GM23338 (cell line): Measurements from ENCODE around the gene ONECUT1. TPM values are rescaled to one million over a fixed set of nuclear protein-coding genes. Genes with fewer than 3 reads are reported as not detected.

ENCODE experiments used
- ATAC-seq: fragments of 200-7000 bp; cut with Tn5 transposase; 3 replicates; pipeline ENCODE4 v1.9.1; 2020
- DNase-seq: peaks from one replicate; pipeline ENCODE4 v3.0.0-alpha.2; 2015; ENCODE audit warnings: low spot score
- H2AFZ ChIP-seq: fragments of 200-600 bp; sonication (generic); 2 replicates; pipeline ENCODE4 v1.8.0; 2016; ENCODE audit warnings: antibody characterized with exemption, mild to moderate bottlenecking, moderate library complexity
- H3F3A ChIP-seq: fragments of 200-600 bp; sonication (generic); replicated peaks from 2 replicates; pipeline ENCODE4 v1.8.0; 2017; ENCODE audit warnings: antibody characterized with exemption, mixed run types, low read depth
- H3K27ac ChIP-seq: fragments of 200-600 bp; sonication (generic); 2 replicates; pipeline ENCODE4 v1.6.1; 2016; ENCODE audit warnings: low read depth
- H3K27me3 ChIP-seq: fragments of 200-600 bp; sonication (generic); 2 replicates; pipeline ENCODE4 v1.8.0; 2016; ENCODE audit warnings: mild to moderate bottlenecking, mixed run types, moderate library complexity; ENCODE audit not compliant: insufficient read depth
- H3K36me3 ChIP-seq: fragments of 200-600 bp; sonication (generic); 2 replicates; pipeline ENCODE4 v1.8.0; 2016; ENCODE audit warnings: mild to moderate bottlenecking; ENCODE audit not compliant: insufficient read depth
- H3K4me1 ChIP-seq: fragments of 200-600 bp; sonication (generic); 2 replicates; pipeline ENCODE4 v1.8.0; 2016; ENCODE audit warnings: mild to moderate bottlenecking, moderate library complexity; ENCODE audit not compliant: insufficient read depth
- H3K4me2 ChIP-seq: fragments of 200-600 bp; sonication (generic); 2 replicates; pipeline ENCODE4 v1.7.1; 2017; ENCODE audit warnings: mixed run types
- H3K4me3 ChIP-seq: fragments of 200-600 bp; sonication (generic); 2 replicates; pipeline ENCODE4 v1.6.1; 2016; ENCODE audit warnings: mixed run types
- H3K79me2 ChIP-seq: fragments of 200-600 bp; sonication (generic); replicated peaks from 2 replicates; pipeline ENCODE4 v1.8.0; 2017; ENCODE audit warnings: mild to moderate bottlenecking; ENCODE audit not compliant: insufficient read depth
- H3K9me2 ChIP-seq: fragments of 200-600 bp; sonication (generic); 2 replicates; pipeline ENCODE4 v1.8.0; 2017; ENCODE audit not compliant: insufficient read depth
- H4K20me1 ChIP-seq: fragments of 200-600 bp; sonication (generic); replicated peaks from 2 replicates; pipeline ENCODE4 v1.8.0; 2017; ENCODE audit warnings: mild to moderate bottlenecking; ENCODE audit not compliant: insufficient read depth
- H3K27ac Mint-ChIP-seq: 2 replicates; pipeline ENCODE4 v1.8.0; 2020; ENCODE audit warnings: inconsistent platforms, mild to moderate bottlenecking, moderate library complexity, mixed read lengths
- H3K27me3 Mint-ChIP-seq: 3 replicates; pipeline ENCODE4 v1.8.0; 2022; ENCODE audit warnings: low read depth, mild to moderate bottlenecking, moderate library complexity, mixed read lengths, inconsistent platforms; ENCODE audit not compliant: insufficient read depth, poor library complexity
- H3K36me3 Mint-ChIP-seq: 3 replicates; pipeline ENCODE4 v1.8.0; 2021; ENCODE audit warnings: low read depth, mild to moderate bottlenecking, inconsistent platforms, moderate library complexity, mixed read lengths
- H3K4me1 Mint-ChIP-seq: 3 replicates; pipeline ENCODE4 v1.8.0; 2020; ENCODE audit warnings: mild to moderate bottlenecking, inconsistent platforms, mixed read lengths
- H3K4me3 Mint-ChIP-seq: 3 replicates; pipeline ENCODE4 v1.8.0; 2021; ENCODE audit warnings: moderate library complexity, mild to moderate bottlenecking, inconsistent platforms, mixed read lengths
- H3K9me3 Mint-ChIP-seq: 3 replicates; pipeline ENCODE4 v1.8.0; 2020; ENCODE audit warnings: moderate library complexity, mild to moderate bottlenecking, inconsistent platforms, mixed read lengths
- CREB1 ChIP-seq: fragments of 250-450 bp; sonication (Bioruptor Pico); IDR thresholded peaks from 2 replicates; pipeline ENCODE4 v1.5.0; 2020; ENCODE audit warnings: low read depth, mild to moderate bottlenecking, moderate library complexity
- CTCF ChIP-seq, 2 experiments: fragments of 200-600 bp in 1 of 2; sonication (generic) in 1 of 2; conservative IDR thresholded peaks; 2 replicates each; pipeline versions ENCODE4 v1.5.1 to v1.6.1; 2016 to 2017; ENCODE audit warnings: antibody characterized with exemption in 2 of 2, low read depth in 2 of 2, mild to moderate bottlenecking in 2 of 2, moderate library complexity in 1 of 2
- ETS1 ChIP-seq: IDR thresholded peaks from 2 replicates; pipeline ENCODE4 v1.6.1; 2016; ENCODE audit warnings: antibody characterized with exemption
- EZH2 ChIP-seq: fragments of 200-600 bp; sonication (generic); IDR thresholded peaks from one replicate; pipeline ENCODE4 v1.8.0; 2017; ENCODE audit warnings: antibody characterized with exemption, mild to moderate bottlenecking, low read depth; ENCODE audit not compliant: unreplicated experiment
- EZH2phosphoT487 ChIP-seq: fragments of 200-600 bp; sonication (generic); IDR thresholded peaks from one replicate; pipeline ENCODE4 v1.8.1; 2018; ENCODE audit warnings: antibody characterized with exemption; ENCODE audit not compliant: unreplicated experiment
- JUNB ChIP-seq: IDR thresholded peaks from one replicate; pipeline ENCODE4 v1.6.1; 2016; ENCODE audit warnings: antibody characterized with exemption; ENCODE audit not compliant: unreplicated experiment
- NANOG ChIP-seq: IDR thresholded peaks from 2 replicates; pipeline ENCODE4 v1.6.1; 2016; ENCODE audit warnings: antibody characterized with exemption, borderline replicate concordance
- POLR2AphosphoS5 ChIP-seq: IDR thresholded peaks from 2 replicates; pipeline ENCODE4 v1.6.1; 2016; ENCODE audit warnings: antibody characterized with exemption, low read depth
- REST ChIP-seq: IDR thresholded peaks from one replicate; pipeline ENCODE4 v1.6.1; 2018; ENCODE audit warnings: antibody characterized with exemption; ENCODE audit not compliant: unreplicated experiment
- STAT1 ChIP-seq: IDR thresholded peaks from one replicate; pipeline ENCODE4 v1.6.1; 2016; ENCODE audit warnings: antibody characterized with exemption; ENCODE audit not compliant: unreplicated experiment
- ZNF114 ChIP-seq: fragments of 250-450 bp; sonication (Bioruptor Pico); IDR thresholded peaks from 2 replicates; pipeline ENCODE4 v1.5.0; 2020; ENCODE audit warnings: mild to moderate bottlenecking, moderate library complexity
- ZNF331 ChIP-seq: fragments of 250-450 bp; sonication (Bioruptor Pico); IDR thresholded peaks from 2 replicates; pipeline ENCODE4 v1.5.0; 2020; ENCODE audit warnings: low read depth, mild to moderate bottlenecking, moderate library complexity
- ZNF462 ChIP-seq: fragments of 250-450 bp; sonication (Bioruptor Pico); IDR thresholded peaks from 2 replicates; pipeline ENCODE4 v1.5.0; 2020; ENCODE audit warnings: mild to moderate bottlenecking, moderate library complexity
- polyA plus RNA-seq: library from polyadenylated mRNA; unstranded; fragments of >200 nt; fragmentation: Nextera tagmentation; extraction: Ambion mirVana; gene quantifications from 2 replicates; pipeline ENCODE4 v1.2.1, GENCODE V29; 2016
- total RNA-seq: library from RNA; depleted of rRNA; stranded (reverse); fragments of >200 nt; shearing (Covaris generic); gene quantifications from 2 replicates; pipeline ENCODE4 v1.2.3, GENCODE V29; 2014

Gene ONECUT1
- total and polyA plus RNA-seq, 2 experiments from 2014 or later = 4.3 to 9.4 TPM

GRCh38 chr15:52794665-52795463, 4.7 kb upstream of the ONECUT1 start:
- peak overlapping the region; percentile 69 for H3K4me3 Mint-ChIP-seq
- Histone ChIP-seq H3F3A (peaks cover 41% of the 10 kb centered on the region), H3K27ac (no peak overlapping the region), H3K79me2 (peaks cover 7% of the 10 kb centered on the region), H2AFZ (no peak overlapping the region), H3K4me3 (peak overlapping the region; percentile 55), H3K4me1 (peaks cover 85% of the 10 kb centered on the region), H3K36me3 (no peaks in the 10 kb centered on the region; the same call in 1 of the 2 replicates), H4K20me1 (peaks cover 49% of the 10 kb centered on the region), H3K4me2 (peak overlapping the region; percentile 82), H3K9me2 (no peaks in the 10 kb centered on the region), H3K27me3 (peaks cover 99% of the 10 kb centered on the region)
- peaks cover 2% of the 10 kb centered on the region for H3K36me3 Mint-ChIP-seq
- peak; percentile 63 for DNase-seq
- H3K4me1 Mint-ChIP-seq = peaks cover 70% of the 10 kb centered on the region
- no peak overlapping the region for H3K27ac Mint-ChIP-seq
- no peaks in the 10 kb centered on the region; the same call in 2 of the 3 replicates for H3K9me3 Mint-ChIP-seq
- ATAC-seq = no peak
- peaks cover 99% of the 10 kb centered on the region for H3K27me3 Mint-ChIP-seq
- no peak for TF ChIP-seq CREB1 (CRISPR knock-in tag)
- TF ChIP-seq NANOG = no peak
- TF ChIP-seq EZH2 = peak; percentile 97
- TF ChIP-seq ETS1 = 0 out of 2 replicates have a peak, but pooled peaks have one; percentile 22
- TF ChIP-seq STAT1 = no peak
- no peak for TF ChIP-seq JUNB
- no peak for TF ChIP-seq POLR2AphosphoS5
- no peak for TF ChIP-seq REST
- peak; percentile 31 for TF ChIP-seq EZH2phosphoT487
- no peak for TF ChIP-seq ZNF462 (CRISPR knock-in tag)
- TF ChIP-seq ZNF114 (CRISPR knock-in tag) = no peak
- no peak for TF ChIP-seq CTCF (conservative IDR thresholded peaks at IDR 0.05; ENCODE audit: low read depth in 2 of 2)
- TF ChIP-seq ZNF331 (CRISPR knock-in tag) = no peak
